HTR-8/SVneo (cell line): ENCODE results near the gene CHST12.
A peak's percentile ranks its signal among the peaks of the same experiment; 100 is the strongest.
"Not testable (repeated sequence)": the region's sequence is repeated elsewhere in the genome, so short reads cannot be mapped to it uniquely, and the experiment has no call there.

ENCODE experiments used
- DNase-seq: peaks from one replicate; pipeline ENCODE4 v3.0.0; 2011; ENCODE audit warnings: low spot score, mixed read lengths; ENCODE audit not compliant: insufficient read length
- FAIRE-seq: peaks from 2 replicates; lab custom pipeline; 2011; peaks lifted over from hg19 to GRCh38; lab: Jason Lieb, UNC

The CHST12 gene

GRCh38 chr7:2399848-2400587 is 3.4 kb upstream of the CHST12 start:
- FAIRE-seq (no peak), DNase-seq (peak; percentile 95)

DNA sequence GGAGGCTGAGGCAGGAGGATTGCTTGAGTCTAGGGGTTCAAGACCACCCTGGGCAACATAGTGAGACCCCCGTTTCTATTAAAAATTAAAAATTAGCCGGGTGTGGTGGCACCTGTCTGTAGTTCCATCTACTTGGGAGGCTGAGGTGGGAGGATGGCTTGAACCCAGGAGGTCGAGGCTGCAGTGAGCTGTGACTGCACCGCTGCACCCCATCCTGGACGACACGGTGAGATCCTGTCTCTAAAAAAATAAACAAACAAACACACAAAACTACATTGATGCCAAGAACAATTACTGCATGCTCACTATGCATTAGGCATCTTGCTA is 761 bp upstream of the CHST12 start:
- DNase-seq = no peak
- FAIRE-seq = no peak

GRCh38 chr7:2403718-2404648 is 572 bp downstream of the CHST12 start:
- no peak for FAIRE-seq
- DNase-seq = peak; percentile 69

- DNase-seq (no peak), FAIRE-seq (no peak)
These were observed 1.3 kb downstream of the CHST12 start for GRCh38 chr7:2404714-2405119.

- DNase-seq (no peak), FAIRE-seq (no peak)
These were observed 1.8 kb downstream of the CHST12 start for GRCh38 chr7:2405201-2405600.

GRCh38 chr7:2405601-2406345 is 2.4 kb downstream of the CHST12 start:
- FAIRE-seq = no peak
- DNase-seq = no peak

DNA sequence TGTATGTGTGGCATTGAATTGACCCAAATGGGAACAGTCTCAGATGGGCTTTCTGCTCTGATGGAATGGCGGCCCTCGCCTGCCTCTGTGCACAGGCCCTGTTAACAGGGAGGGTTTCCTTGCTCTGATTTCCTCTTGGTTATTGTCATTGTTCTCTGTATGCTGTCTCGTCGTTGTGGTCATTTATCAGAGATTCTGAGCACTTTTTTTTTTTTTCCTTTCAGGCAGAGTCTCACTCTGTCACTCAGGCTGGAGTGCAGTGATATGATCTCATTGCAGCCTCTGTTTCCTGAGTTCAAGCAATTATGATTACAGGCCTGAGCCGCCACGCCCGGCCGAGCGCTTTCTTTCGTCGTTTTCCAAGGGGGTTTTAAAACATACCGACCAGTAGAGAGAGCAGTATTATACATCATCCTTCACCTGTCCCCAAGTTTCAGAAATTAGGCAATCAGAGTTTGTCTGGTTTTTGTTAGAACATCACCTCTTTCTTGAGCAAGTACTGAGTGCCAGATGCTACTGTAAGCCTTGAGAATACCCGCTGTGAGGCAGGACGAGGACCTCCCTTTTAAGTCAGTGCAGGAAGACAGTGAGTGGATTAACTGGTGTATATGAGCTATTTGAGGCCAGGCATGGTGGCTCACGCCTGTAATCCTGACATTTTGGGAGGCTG is 6.5 kb downstream of the CHST12 start:
- FAIRE-seq = no peak
- no peak for DNase-seq

DNA sequence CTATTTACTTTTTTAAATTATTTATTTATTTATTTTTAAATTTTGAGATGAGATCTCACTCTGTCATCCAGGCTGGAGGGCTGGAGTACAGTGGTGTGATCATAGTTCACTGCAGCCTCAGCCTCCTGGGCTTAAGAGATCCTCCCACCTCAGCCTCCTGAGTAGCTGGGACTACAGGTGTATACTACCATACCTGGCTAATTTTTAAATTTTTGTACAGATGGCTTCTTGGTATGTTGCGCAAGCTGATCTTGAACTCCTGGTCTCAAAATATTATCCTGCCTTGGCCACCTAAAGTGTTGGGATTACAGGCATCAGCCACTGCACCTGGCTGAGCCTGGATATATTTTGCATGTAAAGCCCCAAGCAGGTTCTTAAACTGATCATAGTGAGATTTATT is 7.6 kb downstream of the CHST12 start:
- no peak for DNase-seq
- no peak for FAIRE-seq

- no peak for FAIRE-seq
- no peak for DNase-seq
These were observed 8.6 kb downstream of the CHST12 start for GRCh38 chr7:2411815-2412586.

GRCh38 chr7:2412587-2413201 is 9.3 kb downstream of the CHST12 start:
- no peak for DNase-seq
- no peak for FAIRE-seq

DNA sequence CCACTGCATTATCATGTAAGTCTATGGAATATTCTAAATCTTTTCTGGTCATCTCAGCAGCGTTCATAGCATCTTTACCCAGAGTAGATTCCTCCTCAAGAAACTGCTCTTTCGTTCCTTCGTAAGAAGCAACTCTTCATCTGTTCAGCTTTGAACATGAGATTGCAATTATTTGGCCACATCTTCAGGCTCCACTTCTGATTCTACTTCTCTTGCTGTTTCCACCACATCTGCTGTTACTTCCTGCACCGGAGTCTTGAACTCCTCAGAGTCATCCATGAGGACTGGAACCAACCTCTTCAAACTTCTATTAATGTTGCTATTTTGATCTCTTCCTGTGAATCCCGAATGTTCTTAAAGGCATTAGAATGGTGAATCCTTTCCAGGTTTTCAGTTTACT is 12.7 kb downstream of the CHST12 start:
- DNase-seq (no peak), FAIRE-seq (no peak)

- DNase-seq (no peak), FAIRE-seq (no peak)
These were observed 13.2 kb downstream of the CHST12 start for GRCh38 chr7:2416650-2417049.

DNA sequence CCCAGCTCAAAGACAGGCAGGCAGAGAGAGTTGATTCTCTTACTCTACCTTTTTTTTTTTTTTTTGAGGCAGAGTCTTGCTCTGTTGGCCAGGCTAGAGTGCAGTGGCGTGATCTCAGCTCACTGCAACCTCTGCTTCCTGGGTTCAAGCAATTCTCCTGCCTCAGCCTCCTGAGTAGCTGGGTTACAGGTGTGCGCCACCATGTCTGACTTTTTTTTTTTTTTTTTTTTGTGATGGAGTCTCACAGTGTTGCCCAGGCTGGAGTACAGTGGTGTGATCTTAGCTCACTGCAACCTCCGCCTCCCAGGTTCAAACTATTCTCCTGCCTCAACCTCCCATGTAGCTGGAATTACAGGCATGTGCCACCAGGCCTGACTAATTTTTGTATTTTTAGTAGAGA is 13.8 kb downstream of the CHST12 start:
- FAIRE-seq = not testable (repeated sequence)

GRCh38 chr7:2417981-2418481 is 14.6 kb downstream of the CHST12 start:
- DNase-seq (no peak), FAIRE-seq (no peak)

More for the DNA sequence above, 13.8 kb downstream of the CHST12 start:
- not testable (repeated sequence) for DNase-seq

DNA sequence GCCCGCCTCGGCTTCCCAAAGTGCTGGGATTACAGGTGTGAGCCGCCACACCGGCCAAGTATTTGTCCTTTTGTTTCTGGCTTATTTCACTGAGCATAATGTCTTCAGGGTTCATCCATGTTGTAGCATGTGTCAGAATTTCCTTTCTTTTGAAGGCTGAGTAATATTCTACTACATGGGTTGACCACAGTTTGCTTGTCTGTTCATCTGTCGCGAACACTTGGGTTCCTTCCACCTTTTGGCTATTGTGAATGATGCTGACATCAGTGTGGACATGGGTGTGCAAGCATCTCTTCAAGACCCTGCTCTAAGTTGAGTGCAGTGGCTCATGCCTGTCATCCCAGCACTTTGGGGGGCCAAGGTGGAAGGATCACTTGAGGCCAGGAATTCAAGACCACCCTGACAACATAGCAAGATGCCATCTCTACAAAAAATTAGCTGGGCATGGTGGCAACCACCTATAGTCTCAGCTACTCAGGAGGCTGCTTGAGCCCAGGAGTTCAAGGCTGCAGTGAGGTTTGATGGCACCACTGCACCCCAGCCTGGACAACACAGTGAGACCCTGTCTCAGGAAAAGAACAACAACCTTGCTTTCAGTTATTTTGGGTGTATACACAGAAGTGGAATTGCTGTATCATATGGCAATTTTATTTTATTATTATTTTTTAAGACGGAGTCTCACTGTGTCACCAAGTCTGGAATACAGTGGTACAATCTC is 17.0 kb downstream of the CHST12 start:
- FAIRE-seq (no peak), DNase-seq (no peak)

DNA sequence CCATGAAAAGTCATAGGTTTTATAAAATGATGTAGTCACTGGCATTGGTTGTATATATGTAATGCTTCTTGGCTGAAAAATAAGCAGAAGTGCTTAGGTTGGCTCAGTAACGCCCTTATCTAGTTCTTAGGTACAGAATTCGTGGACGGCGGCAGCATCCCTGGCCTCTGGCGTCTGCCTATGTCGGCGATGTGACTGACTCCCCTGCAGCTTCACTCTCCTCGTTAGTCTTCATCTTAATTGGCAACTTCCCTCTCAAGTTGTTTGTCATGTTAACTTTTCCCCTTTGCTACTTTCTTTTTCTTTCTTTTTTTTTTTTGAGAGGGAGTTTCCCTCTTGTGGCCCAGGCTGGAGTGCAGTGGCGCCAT is 18.5 kb downstream of the CHST12 start:
- DNase-seq (no peak), FAIRE-seq (no peak)

GRCh38 chr7:2425749-2426148 is 22.3 kb downstream of the CHST12 start:
- no peak for DNase-seq
- no peak for FAIRE-seq

- FAIRE-seq (no peak), DNase-seq (peak; percentile 61)
These were observed 28.0 kb downstream of the CHST12 start for GRCh38 chr7:2431260-2431867.
